Non-pigmented ciliary epithelial cell (primary cell): Measurements from ENCODE around the gene CEP112.

Experiments
- DNase-seq: peaks from one replicate; pipeline ENCODE4 v3.0.0-alpha.2; 2010; ENCODE audit warnings: low read depth

CEP112 gene

DNA sequence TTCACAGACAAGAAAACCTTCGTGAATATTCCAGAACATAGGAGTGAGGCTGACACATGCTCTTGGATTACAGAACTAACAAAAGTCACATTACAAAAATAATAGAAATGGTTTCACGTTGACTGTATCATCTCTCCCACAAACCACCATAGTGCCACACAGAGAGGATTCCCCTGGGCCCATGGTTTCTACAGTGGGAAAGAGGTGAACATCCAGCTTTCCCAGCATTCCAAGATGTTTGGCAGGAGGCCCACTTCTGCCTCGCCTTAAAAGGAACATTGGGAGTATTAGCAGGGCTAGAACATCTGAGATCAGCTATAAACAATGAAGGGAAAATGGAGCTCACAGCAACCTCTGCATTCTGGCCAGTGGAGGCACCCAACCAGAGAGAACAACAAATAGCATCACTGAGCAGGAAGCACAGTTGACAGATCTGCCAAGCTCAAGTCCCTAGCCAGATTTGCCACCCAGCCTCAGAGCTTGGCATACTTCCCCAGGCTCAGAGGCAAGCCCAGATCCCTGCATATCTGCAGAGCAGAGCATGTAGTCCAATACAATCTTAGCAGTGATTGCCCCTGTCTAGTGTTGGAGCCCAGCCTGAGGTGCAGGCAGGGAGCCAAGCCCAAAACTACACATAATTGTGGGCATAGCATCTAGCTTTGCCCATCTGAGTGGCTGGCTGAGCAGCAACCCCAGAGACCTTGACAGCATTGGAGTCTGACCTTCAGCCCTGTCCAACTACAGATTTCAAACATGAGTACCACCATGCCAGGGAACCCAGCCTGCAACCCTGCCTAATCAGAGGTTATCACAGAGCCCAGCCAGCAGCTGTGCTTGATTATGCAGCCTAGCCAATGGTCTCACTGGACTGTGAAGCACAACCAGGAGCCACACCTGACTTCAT, 260.4 kb downstream of the CEP112 start:
- DNase-seq, result no peak

DNA sequence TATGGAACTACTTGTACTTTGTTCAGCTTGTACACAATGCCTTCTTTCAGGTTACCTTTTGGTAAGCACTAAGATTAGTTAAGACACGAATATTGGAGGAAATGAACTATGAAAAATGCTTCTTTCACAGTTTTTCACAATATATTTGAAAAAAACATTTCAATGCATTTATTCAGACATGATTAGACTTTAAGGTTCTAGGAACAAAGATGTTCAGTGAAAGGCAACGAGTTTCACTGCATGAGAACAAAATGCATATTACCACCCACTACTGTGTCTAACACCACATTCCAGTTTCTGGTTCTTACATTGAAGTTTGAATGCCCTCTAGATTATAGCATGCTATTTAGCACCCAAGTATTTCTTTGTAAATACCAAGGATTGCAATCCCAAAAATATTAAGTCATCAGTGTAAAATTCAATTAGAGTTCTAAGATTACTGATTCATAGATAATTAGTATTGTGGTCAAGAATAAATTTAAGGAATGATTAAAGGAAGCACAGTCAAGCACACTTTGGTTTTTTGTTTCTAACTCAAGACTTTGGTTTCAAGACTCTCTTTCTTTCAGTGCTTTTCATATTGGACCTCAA, 261.7 kb downstream of the CEP112 start:
- DNase-seq, result no peak

DNA sequence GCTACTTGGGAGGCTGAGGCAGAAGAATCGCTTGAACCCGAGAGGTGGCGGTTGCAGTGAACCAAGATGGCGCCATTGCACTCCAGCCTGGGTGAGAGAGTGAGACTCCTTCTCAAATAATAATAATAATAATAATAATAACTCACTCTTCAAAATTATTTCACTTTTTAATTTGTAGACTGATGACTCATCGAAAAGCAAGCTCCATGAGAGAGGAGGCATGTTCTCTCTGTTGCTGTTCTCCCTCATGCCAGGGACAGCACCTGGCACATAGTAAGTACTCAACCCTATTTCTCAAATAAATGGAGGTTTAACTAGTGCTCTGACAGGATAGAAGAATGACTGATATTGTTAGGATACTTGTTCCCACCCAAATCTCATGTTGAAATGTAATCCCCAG, 265.3 kb downstream of the CEP112 start:
- DNase-seq, result no peak

DNA sequence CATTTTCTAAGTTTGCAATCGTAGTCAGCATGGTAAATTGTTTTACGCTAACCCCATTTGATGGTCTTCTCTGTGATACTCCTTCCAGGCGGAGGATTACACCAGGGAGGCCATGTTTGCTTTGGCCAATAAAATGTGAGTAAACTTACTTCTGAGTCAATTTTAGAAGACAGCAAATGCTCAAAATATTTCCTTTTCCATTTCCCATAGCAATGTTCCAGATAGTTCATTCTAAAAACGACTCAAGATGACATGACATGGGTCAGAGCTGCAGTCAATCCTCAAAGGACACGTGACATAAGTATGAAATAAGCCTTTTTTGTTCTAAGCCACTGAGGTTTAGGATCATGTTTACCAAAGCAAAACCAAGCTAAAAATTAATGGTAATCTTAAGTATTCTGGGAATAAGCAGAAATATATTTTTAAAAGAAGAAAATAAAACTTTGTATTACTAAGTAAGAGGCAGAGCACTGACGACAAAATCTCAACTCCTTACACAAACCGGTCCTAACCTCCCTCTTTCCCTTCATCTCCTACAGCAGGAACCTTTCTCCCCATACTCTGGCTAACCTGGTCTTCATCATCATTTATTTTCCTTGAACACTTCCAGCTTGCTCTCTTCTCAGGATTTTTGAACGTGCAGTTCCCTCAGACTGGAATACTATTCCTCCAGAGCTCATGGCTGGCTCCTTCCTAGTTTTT, 266.2 kb downstream of the CEP112 start:
- no peak for DNase-seq

DNA sequence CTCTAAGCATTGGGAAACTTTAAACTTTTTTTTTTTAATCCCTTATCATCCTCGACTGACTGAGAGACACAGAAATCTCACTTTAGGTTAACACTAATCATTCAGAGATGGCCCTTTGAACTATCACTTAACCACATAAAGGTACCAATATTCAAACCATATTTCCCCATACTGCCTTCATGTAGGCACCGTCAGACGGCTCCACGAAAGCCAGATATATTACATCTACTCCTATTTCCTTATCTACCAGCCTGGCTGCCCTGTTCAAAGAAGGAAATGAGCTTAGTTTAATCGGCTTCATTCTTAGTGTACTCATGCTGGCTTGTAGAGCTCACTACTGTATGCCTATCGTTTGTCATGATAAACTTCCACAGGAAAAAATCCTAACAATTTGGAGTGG, 270.9 kb downstream of the CEP112 start:
- DNase-seq, result no peak

DNA sequence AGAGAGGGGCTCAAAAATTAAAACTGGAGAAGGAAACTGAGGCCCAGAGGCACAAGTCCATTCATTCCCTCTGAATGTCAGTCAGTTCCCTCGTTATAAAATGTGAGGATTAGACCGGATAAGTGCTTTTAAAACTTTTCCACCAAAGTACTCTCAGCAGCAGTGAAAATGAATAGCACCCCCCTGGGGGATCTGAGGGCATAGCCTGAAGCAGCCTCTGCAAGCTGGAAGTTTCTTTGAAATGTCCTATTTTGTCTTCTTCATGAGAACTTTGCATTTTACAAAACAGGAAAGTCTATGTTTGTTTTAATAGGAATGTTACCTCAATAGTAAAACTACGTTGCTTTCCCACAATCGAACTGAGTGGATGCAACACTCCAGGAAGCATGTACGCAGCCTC, 273.0 kb downstream of the CEP112 start:
- no peak for DNase-seq

DNA sequence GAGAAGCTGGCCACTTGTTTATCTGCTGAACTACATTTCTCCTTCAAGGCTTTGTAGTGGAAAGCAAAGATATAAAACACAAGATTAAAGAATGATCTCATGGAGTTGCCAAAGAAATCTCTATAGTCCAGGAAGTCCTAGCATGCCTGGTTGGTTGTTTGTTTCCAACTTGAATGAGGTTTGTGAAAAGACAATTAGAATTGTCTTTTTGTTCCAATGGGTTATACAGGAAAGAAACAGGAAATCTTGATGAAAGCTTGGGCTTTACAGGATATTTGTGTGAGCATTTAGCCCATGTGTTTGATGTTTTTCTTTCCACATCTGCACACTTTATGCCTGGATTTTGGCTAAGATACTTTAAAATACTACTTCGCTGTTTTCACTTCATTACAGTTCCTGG, 273.4 kb downstream of the CEP112 start:
- no peak for DNase-seq

DNA sequence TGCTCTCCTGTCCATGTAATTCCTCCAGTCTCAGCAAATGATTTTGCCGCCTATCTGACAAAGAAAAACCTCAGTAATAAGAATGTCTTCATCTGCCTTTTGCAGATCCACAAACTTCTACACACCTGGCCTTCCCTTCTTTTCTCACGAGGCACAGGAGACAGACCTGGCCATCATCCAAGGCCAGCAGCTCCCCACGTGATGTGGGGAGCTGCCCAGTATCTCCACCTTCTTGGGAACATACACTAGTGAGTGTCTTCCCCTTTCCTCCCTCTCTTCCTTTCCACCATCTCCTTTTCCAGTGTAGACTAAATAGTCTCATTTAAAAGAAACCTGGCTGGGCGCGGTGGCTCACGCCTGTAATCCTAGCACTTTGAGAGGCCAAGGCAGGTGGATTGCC, 274.4 kb downstream of the CEP112 start:
- no peak for DNase-seq

DNA sequence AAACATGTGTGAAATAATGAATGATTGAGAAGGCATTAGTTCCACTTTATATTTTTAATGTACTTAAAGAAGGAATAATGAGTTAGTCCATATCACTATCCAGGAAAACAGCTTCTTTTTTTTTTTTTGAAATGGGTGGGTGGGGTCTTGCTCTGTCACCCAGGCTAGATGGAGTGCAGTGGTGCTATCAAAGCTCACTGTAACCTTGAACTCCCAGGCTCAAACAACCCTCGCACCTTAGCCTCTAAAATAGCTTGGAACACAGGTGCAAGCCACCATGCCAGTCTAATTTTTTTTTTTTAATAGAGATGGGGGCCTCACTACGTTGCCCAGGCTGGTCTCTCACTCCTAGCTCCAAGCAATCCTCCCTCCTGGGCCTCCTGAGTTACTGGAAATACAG, 275.5 kb downstream of the CEP112 start:
- no peak for DNase-seq

DNA sequence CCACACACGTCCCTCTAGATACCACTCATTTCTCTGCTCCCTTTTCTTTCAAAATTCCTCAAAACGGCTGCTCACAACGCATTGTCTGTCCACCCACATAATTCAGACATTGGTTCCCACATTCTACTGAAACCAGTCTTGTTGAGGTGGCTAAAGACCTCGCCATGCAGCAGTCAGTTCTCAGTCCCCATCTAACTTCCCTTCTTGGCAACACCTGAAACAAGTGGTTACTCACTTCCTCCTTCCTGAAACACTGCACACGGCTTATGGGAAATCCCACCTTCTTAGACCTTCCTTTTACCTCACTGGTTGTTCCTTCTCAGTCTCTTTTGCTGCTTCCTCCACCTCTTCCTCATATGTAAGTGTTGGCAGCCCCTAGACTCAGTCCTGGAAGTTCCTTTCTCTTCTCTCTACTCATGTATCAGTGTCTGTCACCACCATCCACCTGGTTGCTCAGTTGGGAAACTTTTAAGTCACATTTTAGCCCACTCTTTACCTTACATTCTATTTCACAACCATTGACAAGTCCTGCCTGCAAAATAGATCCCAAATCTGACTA, 277.1 kb downstream of the CEP112 start:
- no peak for DNase-seq

DNA sequence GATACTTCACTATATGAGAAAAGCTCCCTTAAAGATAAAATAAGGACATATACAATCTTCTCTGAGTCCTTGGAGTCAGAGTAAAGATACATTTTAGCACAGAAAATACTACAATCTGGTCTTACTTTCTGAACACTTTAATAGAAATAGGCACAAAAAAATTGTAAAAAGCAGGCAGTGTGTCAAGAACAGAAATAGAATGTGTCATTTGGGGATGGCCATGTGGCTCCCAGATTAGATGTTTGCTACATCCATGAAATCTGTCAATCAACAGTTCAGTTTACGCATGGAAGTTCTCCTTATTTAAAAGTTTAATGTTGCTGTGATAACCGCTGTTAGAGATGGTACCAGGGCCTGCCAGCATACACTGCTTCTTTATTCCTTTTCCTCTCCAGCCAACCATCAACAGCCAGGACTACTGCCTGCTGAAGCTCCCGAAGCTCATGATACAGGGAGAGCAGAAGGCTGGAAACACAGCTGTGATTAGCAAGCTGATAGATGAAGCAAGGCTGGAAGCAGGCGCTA, 278.5 kb downstream of the CEP112 start:
- no peak for DNase-seq

DNA sequence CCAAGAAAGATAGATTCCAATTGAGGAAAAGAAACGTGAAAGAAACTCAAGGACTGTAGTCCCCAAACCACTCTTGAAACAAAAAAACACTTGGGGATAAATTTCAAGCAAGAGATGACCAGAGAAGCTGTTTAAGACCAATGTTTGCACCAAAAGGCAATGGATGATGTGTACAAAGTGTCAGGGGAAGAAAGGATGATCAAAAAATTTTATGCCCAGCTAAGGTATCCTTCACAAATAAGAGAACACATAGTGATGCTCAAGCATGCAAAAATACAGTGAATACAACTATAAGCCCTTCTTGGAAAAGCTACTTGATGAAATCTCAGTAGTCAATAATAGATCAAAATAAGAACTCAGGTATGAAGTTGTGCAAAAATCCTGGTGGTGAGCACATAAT, 281.1 kb downstream of the CEP112 start:
- no peak for DNase-seq

DNA sequence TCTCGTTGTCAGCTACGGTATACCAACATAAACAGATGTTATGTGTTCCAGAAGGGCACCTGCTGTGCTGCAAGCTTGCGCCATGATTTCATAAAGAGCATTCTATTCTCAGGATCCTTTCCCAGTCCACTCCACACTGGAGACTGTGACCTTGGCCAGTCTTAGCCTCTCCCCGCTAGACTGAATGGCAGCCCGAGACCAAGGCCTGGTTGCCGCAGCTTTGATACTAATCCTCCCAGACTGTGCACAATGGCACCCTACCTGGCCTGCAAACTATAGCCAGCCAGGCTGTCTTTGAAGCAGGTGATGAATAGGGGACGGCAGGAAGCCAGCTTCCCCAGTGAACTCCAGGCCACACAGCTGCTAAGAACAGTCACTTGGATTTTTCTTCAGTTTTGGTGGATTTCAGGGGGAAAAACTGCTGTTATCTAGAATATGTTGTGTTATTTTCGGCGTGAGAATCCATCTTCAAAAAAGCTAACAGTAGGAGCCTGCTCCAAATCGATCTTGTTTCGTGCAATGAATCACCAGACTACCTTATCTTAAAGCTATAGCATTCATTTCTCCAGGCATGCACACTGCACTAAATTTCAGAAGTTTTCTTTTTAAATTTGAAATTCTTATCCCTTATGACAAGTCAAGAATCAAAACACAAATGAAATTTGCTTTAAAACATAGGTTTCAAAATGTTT, 289.0 kb downstream of the CEP112 start:
- DNase-seq, result no peak

DNA sequence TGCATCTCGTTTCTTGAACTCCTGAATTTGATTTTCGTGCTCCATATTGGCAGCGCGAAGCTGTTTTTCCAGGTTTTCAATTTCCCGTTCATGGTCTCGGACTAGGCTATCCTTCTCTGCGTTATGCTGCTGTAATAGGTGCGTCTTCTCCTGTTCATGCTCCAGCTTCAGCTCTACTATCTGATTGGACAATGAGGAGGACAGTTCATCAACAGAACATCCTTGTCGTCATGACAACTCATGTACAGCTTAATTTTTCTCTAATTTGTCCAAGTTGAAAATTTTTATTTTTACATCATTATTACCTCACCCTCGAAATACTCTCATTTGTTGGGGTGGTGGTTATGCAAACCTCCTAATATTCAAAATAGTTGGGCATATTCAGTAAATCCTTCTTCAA, 289.8 kb downstream of the CEP112 start:
- DNase-seq, result no peak

DNA sequence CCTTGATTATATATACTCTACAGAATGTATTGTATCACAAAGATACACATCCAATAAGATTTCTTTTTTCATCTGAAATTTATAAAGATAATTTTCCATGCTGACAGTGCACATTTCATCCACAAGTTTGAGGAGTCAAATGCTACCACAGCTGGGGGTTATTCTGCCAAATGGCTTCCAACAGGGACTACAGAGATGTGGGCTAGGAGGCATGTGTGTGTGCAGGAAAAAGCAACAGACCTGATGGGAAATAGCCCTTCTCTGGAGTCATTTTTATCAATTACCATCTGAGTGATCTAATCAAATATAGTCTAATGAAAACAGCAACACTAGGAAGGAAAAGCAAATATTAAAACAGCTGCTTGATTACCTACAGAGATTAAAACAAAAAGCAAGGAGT, 290.5 kb downstream of the CEP112 start:
- DNase-seq, result no peak

DNA sequence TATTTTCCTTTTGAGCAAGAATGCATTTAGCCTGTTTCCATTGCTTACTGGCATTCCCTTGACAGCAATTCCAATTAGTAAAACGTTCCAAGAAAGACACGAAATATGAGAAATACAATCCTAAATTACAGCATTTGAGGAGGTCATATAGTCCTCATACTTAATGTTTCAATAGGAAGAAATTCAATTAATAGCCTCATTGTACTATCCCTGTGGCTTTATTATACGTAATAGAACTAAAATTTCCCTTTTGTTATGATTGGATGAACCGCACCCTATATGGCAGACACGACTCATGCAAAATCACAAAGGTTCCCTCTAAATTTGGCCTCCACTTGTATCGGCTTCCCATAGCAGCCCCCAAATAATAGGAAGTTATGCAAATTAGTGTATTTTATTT, 291.7 kb downstream of the CEP112 start:
- no peak for DNase-seq

DNA sequence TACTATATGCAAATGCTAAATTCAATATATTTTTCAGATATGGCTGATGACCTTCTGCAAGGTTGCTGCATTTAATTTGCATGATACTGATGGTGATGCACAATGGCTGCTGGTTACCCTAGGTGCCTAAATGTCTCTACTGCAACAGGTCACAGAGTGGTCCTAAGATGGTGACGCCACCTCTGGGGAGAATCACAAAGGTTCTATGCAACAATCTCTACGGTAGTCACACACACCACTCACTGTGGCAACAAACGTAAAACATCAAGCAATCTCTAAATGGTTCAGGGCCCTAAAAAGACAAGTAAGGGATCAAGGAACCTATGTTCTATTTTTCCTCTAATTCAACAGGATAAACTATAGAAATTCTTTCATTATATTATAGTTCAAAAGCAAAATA, 293.3 kb downstream of the CEP112 start:
- no peak for DNase-seq

DNA sequence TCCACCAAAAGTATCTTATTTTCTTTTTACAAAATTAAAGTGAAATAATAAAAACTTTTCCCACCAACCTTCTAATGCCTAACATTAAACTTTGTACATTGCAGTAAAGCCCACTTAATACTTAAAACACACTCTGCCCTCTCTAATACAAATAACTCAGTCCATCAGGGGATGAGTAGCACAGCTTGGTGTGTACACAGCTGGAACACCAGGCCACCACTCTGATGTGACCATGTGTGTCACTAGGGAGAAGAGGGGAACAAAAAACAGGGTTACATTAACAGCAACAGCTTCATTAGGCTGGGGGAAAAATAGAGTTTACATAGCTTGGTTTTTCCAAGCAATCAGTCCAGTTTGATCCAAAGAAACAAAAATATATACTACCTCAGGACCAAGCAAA, 295.0 kb downstream of the CEP112 start:
- DNase-seq, result no peak

DNA sequence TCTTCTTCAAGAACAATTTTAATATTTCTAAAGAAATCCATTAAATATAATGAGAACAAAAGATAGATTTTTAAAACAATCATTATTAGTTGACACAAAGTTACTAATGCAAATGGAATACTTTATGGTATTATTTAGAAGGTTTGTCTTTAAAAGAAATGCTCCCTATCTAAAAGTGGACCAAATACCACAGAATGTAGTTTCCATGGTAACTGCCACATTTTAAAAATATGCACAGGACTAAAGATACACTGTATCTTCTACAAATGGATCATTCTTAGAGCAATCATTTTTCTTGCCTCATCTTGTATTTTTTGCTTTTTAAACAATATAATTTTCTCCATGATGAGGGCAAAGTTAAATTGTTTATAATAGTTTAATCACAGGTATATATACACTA, 296.0 kb downstream of the CEP112 start:
- no peak for DNase-seq

DNA sequence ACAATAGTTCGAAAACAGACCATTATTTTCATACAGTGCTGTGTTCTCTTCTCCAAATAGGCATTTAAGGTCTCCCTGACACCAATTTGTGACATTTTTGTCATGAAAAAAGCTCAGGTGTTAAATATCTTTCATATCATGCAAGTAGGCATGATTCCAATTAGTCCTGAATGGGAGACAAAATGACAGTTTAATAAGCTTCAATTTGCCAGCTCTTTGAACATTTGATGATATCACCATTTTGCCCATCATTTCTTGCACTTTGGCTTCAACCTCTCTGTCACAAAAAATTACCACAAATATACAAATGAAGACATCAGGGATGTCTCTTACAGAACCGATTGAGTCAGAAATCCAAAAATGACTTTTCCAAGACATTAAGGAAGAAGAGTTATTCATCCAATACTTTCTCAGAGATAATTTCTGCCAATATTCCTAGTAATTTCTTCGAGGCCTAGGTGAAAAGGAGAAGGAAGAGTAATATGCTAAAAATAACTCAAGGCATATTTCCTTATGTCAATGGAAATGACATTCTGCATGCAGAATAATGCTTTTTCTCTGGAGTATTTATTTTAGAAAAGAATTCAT, 298.1 kb downstream of the CEP112 start:
- no peak for DNase-seq

DNA sequence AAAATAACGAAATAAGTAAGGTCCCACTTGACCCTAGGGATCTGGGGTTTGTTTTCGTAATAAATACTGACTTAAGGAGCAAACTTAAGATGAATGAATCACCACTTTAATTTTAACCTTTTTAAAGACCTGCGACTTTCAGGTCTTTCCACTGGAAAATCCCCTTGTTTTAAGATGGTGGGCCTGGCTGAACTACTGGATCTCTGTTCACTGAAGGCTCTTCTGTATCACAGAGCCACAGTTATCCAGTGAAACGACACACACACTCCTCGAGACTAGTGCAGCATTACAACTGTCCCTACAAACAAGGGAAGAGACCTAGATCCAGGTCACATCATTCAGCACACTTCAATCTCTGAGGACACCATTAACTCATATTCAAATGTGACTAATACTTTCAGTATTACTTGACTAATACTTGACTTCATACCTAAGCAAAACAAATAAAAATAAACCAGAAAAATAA, 299.0 kb downstream of the CEP112 start:
- DNase-seq, result no peak
